Left forelimb (tissue), 1 donor: Measurements from ENCODE around the gene ITPR3.

Experiments
- DNase-seq: peaks from one replicate; pipeline ENCODE4 v3.0.0-alpha.2; 2018; ENCODE audit warnings: low spot score

Gene ITPR3

DNA sequence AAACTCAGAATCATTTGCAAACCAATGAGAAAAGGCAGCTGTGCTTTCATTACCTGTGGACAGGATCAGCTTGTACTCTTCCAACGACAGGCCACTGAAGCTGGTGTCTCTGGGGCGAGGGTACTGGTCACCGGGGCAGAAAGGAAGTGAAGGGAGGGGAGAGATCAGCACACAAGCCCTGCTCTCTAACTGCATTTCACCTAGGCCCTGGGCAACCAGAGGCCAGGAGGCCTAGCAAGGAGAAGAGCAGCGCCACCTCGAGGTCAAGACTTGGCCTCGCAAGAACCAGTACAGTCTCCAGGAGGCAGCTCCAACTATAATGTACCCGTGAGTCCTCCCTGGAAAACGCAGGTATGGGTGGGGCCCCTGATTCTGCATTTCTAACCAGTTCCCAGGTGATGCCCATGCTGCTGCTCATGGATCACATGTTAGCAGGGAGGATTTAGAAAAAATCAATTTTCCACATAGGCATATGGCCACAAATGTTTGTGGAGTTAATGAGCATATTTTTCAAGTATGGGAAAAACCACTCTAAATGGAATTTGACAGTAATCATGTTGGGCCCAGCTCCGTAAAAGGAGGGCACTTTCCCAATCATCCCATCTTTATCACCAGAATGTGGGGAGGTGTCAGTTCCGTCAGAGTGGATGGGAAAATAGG is 79.4 kb downstream of the ITPR3 start:
- DNase-seq, result no peak

DNA sequence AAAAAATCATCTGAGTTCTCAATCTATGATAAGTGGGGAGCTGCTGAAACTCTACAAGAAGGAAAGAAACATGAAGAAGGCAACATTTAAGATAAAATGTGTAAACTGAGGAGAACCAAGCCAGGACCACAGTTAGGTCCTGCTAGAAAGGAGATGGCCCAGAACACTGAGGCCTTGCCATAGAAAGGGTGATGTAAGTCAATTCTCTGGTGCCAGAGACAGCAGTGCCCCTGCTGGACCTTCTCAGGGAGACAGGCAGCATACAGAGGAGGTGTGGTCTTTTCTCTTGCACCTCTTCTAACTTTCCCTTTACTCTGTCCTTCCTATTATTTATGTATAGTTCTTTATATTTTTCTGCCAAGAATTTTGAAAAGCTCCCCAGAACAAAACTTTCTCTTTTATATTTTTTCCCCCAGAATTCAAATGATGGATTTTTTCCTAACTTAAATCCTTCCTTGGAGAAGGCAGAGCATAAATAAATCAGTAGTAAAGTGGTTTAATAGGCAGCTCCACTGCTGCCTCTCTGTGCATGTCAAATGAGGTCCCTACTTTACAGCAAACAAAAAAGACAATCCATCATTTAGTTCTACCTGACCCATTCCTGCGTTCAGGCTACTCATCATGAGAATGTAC is 81.3 kb downstream of the ITPR3 start:
- no peak for DNase-seq

DNA sequence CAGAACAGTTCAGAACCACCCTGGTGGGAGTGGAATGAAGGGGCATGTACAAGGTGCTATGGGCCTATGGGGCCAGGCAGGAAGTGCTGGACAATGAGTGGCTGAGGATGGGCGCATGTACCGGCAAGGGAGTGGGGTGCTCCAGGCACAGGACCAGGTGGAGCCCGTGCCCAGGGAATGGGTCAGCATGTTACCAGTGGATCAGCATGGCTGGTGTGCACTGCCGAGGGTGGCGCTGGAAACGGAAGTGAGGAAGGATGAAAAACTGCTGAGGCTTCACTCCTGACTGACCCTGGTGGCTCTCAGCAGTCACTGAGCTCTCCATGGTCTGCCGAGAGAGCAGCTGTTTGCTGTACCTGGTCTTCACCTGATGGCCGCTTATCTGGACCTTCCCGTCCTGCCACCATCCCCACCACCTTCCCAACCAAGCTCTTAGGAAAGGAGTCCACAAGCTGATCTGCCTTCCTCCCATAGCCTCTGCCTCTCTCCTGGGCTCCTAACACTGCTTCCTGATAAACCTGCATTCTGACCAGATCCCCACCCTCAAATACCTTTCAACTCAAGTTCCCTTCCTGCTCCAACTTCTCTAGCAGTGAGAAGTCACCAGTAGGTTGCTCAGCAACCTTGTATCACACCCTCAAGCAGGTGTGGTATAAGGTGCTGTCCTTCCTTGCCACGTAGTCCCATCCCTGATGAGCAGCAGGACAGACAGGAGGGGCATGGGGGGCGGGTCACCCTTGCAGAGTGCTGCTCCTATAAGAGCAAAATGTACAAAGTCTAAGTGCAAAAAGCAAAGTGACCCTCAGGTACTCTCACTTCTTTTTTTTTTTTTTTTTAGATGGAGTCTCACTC is 83.3 kb downstream of the ITPR3 start:
- DNase-seq, result no peak

DNA sequence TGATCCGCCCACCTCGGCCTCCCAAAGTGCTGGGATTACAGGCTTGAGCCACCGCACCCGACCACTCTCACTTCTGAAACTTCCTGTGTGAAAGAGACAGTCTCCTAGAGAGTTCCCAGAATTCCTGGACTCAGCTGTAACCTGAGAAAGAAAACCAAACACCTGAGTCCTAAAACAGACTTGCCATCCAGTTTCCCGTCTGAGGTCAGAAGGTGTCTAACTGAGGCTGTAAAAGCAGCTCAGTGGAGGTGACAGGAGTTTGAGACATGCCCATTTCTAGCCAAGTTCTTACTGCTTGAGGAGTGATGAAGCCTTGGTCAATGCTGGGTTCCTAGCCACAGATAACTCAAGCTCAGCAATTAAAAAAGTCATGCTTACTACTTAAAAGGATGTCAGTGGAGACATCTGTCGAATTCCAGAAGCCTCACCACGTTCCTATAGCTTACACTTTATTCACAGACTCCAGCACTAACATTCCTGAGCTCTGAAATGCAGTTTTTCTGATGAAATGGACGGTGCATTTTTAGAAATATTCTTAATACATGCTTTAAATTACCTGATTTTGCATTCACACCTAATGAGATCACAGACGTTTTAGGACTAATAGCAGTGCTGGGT is 84.3 kb downstream of the ITPR3 start:
- no peak for DNase-seq

DNA sequence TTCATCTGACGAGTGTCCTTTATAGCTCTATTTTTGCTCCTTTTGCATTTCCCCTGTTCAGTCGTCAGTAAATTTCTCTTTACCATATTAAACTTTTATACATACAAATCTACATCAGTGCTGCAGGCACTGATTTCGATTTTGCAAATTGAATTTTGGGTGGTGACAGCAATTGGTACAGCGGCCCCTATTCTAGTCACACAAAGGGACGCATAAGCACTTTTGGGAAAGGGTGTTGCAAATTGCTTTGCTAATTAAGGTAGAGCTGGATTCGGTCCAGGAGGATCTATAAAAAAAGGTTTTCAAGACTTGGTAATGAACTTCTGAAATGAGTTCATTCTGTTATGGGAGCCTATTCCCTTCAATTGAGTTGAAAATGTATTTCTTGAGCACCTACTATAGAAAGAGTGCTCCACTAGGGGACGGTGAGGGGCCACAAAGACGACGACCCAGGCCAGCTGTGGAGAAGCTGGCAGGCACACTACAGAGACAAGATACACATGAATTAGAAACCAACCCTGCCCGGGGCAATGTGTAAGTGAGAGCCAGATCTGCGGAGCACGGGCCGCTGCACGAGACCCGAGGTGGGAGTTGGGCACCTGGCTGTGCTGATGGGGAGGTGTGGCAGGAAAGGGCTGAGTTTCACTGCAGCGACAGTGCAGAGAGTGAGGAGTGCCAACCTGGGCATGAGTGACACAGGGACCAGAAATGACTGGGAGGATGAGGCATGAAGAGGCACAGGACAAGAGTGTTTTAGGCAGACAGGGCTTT is 85.0 kb downstream of the ITPR3 start:
- no peak for DNase-seq

DNA sequence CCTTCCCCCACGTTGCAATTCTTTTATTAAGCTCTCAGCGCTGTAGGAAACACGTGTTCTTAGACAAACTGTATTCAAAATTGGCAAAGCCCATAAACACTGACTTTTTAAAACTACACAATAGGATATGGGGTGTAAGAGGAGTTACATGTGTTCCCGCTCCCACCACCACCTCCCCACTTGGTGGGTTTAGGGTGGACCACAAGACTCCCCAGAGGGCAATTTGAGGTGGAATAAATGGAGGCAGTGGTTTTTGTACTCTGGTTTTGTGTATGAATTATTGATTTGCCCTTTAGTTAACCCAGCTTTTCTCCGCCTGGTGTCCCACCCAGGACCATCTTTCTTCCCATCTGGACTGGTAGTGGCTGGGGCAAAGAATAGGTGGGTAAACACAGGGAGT is 86.6 kb downstream of the ITPR3 start:
- no peak for DNase-seq

DNA sequence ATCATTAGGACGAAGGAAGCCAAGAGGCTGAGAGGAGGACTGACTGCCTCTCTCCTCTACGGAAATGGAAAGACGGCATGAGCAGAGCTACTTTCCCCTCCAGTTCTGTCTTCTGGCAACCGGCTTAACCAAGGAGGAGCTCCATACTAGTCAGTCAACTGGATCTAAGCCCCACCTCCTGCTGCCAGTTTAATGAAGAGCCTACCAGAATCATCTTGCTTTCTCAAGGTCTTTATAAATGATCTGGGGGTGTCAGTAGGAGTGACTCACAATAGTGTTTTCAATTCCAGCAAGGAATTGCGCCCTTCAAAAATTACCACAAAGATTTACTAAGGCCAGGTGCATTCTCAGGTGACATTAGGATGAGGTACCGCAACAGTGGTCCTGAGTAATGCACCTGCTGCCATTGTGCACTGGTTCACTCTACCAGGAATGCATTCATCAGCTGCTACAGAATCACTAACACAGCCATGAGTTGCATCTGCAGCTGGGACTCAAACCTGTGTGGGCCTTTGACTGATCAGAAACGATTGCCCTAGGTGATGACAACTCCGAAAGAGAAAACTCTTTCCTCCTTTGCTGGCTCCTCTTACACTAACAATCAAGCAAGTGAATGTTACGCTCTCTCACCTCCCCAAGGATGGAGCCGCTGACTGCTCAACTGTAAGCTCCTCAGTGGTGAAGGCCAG is 87.5 kb downstream of the ITPR3 start:
- no peak for DNase-seq

DNA sequence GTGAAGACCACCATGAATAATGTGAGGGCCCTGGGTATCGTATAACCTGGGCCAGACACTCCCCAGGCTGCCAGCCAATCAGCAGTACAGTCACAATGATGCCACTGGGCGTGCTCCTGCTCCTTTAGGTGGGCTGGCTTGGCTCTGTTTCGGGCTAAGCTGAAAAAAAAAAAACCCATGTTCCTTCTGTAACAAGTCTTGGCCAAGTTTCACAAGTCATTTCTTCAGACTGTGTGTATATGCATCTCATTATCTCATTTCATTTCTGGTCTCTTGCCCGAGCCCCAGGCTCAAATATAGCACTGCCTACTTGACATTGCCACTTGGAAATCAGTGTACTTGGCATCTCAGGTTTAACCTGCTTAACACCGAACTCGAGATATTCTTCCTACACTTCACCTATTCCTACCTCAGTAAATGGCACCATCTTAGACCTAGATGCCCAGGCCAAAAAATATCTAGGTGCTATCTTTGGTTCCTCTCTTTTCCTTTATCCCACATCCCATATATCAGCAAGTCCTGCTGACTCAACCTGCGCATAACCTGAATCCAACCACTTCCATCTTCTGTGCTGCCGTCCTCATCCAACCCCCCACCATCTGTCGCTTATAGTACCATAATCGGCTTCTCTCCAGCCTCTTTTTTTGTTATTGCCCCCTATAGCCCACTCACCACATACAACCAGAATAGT is 88.6 kb downstream of the ITPR3 start:
- DNase-seq, result no peak

DNA sequence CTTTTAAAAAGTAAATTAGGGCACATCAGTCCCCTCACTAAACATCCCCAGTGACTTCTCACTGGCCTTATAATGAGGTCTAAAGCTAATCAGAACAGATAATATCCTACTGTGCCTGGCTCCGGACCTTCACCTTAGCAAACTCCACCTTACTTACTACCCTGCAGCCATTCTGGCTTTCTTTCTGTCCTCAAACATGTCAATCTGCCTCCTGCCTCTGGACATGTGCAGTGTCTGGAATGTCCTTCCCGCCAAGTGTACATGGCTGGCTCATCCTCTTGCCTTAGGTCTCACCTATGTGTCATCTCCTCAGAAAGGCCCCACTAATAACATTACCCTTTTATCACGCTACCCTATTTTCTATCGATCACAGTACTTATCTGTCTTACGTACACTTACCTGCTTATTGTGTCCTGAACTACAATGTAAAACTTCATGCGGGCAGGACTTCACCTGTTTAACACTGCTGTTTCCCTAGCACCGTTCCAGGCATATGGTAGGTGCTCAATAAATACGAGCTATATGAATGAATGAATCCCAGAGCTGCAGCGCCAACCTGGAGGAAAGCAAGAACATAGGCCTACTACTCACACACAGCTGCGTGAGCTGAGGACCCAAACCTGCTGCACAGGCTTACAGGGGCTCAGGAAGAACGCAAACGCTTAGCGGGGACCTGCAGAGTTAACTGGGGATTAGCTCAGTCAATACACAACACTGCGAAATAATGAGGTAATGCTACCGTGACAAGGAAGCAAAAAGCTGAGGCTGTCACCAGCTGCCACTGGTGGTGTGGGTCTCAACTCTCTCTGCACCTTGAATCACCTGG is 89.4 kb downstream of the ITPR3 start:
- DNase-seq, result no peak

DNA sequence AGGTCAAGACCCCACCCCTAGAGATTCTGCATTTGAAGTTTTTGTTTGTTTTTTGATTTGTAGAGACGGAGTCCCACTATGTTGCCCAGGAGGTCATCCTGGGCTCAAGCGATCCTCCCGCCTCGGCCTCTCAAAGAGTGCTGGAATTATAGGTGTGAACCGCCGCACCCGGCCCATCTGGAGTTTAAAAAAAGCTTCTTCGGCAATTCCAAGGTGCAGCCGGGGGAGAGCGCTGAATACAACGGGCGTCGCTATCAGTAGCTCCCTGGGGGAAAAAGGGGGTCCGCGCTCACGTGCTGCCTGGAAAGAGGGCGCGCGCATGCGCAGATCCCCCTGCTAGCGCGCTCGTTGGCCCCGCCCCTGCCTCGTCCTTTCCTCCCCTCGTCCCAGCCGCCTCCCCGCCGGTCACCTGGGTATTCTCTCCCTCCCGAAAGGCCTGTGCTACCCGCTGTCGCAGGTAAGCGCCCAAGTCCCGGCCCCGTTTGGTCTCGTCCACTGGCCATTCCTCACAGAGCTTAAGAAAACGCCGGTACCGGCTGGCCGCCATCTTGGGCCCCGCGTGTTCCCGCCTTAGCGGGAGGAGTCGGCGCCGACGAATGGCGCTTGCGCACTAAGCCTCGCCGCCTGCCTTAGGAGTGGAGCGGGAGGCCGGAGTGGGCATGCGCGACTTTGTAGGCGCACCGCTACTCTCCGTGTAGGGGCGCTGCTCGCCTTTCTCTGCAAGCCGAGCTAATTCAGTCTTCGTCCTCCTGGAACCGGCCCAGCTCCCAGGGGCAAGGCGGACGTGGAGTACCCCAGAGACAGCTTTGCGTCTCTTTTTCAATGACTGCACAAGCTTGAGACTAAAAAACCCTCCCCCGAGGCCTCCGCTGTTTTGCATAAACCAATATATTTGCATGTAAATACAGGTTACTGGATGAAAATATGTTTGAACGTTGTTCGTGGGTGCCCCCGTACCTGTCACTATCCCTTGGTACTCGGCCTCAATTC is 90.3 kb downstream of the ITPR3 start, which contains the start of gene UQCC2:
Gene UQCC2 (minus strand): TSS at position 561 of the 990 bp plus-strand sequence. CDS start 14 bp downstream, at position 547.
- peak; percentile 98 for DNase-seq

DNA sequence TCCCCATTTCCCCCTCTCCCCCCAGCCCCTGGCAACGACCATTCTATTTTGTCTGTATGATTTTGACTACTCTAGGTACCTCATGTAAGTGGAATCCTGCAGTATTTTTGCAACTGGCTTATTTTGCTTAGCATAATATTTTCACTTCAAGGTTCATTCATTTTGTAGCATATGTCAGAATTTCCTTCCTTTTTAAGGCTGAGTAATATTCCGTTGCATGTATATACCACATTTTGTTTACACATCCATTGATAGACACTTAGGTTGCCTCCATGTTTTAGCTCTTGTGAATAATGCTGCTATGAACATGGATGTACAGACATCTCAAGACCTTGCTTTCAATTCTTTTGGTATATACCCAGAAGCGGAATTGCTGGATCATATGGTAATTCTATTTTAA is 91.8 kb downstream of the ITPR3 start:
- DNase-seq, result no peak

DNA sequence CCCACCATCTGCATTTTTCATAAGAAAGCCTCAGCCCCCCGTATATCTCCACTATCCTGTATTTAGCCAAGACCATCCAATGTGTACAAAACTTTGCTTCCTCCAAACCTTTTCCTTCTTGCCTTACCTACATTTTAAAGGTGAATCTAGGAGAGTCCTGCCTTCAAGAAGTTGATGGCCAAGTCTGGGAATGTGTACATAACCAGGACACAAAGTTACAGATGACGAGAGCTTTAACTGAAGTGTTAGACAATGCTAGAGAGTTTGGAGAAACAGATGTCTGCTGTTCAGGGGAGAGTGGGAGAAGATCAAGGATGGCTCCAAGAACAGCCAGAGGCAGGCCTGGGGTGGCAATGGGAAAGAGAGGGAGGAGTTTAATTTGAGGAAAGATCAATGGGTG is 92.7 kb downstream of the ITPR3 start:
- DNase-seq, result no peak

DNA sequence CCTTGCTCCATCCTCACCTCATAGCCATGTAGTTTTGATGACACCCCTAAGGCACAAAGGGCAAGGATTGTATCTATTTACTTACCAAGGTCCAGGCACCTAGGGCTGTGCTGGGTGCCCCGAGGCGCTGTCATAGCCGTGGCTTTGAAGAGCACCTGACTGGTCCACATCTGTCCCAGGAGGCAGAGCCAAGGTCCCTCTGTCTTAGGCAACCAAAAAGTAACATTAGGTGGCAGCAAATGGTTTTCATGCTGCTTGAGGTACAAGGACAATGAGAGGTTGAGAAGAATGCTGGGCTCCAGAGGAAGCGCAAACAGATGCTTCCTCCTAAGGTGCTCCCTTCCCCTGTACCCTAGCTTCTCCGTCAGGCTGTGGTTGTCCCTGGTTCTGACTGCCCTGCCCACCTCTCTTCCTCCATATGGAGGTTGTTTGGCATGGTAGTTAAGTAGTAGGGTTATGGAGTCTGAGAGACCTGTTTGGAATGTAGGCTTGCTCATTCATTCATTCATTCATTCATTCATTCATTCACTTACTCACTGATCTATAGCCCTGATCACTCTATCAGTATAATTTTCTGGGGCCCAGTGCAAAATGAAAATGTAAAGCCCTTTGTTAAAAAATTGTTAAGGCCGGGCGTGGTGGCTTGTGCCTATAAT is 93.4 kb downstream of the ITPR3 start:
- no peak for DNase-seq

DNA sequence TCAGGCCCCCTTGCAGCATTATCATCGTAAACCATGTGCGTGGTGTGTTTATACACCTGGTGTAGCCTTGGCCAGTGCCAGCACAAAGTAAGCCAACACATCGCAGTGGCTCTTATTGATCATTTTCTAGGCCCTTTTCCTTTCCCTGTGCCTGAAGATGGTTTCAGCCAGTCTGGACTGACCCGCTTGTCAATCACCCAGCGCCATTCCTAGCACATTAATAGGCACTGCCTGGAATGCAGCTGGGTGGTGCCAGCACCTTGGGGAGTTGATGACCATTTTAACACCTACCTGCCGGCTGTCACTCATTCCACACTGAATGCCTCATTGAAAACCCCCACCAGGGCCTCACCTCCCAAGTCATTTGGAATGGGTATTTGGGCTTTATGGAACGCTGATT is 95.3 kb downstream of the ITPR3 start:
- no peak for DNase-seq

DNA sequence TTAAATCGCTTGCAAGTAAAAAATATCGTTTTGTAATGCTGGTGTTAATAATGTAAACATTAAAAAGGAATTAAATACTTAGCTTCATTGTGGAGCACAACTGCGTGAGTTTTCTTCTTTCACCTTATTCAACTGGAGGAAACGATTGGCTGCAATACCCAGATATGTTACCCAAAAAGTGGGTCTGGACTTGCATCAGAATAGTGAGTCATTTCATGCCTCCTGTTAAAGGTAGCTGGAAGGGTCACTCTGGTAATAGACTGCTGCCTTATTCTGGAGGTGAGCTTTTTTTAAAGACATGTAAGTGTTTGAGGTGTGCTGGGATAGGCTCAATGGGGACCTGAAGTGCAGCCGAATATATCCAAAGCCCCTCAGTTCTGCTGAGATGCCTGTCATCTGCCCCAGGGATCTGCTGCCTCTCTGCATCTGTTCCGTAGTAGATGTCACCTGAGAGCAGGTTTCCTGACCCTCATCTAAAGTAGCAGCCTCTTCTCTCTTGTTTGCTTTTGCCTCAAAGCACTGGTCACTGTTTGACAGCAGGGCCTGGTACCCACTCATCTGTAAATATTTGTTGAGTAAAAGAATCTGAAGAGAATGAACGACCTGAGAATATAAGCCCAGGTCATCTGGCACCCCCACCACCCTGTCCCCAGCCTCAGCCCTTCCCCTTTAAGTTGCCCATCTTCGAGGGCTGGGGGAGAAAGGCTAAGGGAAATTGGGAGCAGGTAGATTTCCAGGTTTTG is 95.9 kb downstream of the ITPR3 start:
- no peak for DNase-seq

DNA sequence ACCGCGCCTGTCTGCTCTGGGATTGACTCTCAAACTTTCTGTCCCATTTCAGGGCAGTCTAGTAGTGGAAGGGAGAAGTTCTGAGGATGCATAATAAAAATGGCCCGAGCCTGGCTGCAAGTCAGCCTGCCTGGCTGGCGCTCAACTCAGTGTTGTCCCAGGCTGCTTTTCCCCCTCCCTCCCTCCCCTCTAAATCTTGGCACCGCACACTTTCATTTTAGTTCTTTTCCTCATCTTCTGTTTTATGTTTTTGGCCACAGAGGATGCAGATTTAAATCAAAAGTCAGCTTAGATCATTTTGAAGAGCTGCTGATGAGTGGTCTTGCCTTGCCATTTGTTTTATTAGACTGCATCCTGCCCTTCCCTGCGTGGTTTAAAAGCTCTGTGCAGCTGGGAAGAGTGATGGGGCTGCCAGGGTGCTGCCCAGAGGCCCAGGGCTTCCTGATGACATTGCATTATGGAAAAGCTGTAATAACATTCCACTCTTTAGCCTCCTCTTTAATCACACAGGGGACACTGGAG is 96.9 kb downstream of the ITPR3 start:
- DNase-seq, result peak; percentile 78

DNA sequence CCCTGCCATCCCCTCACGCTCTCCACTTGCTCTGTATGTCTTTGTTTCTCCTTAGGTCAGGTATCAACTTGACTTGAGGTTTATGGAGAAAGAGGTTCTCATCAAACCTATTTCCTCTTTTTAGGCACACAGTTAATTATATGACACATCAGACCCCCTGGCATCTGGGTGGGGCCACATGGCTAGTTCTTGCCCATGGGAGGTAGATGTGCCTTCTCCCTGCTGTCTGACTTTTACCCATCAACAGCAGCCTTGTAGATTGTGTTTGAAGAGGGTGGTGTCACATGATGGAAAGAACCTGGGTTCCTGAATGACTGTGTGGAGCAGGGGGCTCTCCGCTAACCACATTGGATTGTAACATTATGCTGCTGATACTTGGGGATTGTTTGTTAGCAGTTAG is 97.6 kb downstream of the ITPR3 start:
- no peak for DNase-seq
